ENCODE data around the gene PLEKHG7.

The PLEKHG7 gene

DNA sequence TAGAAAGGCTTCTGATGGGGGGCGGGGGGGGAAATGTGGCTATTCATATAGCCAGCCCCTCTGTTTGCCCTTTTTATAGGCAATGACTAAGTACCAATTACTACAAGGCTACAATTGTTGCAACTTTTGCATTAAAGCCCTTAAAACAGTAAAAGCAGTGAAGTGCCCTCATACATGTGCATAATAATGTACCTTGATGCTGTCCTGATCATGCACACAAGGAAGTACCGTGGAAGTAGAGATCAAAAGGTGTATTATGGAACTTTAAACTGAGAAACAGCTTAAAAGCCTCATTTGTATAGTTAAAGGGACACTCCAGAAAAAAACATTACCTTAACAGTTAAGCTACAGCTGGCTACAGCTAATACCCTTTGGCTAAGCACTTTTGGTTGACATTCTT lies 111.8 kb downstream of the PLEKHG7 start:
- DNase-seq, result no peak

DNA sequence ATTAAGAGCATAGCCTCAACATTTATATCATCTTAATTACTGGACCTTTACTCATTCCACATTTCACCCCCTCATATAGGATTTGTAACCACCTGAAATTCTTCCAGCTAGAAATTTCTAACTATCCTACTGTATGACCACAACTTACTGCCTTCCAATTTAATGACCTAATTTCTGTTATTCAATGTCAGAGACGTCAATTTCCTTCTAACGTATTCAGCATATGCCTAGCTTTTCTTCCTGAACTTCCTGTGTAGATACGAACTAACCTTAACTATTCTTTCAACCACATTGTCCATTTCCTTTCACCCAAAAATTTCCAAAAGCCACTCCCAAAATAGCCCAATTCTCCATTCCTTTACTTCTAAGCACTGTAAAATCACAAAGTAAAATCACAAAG lies 118.4 kb downstream of the PLEKHG7 start:
- no peak for DNase-seq

All from CD4-positive, alpha-beta T cell treated with Interleukin-10 for 1 hour (primary cell).